Prostate gland (tissue), 2 donors: ENCODE data around the gene C1orf198. TPM values are rescaled to one million over a fixed set of nuclear protein-coding genes. Genes with fewer than 3 reads are reported as not detected.

Experiments
- DNase-seq: peaks from one replicate; pipeline ENCODE4 v3.0.0-alpha.2; 2019; ENCODE audit warnings: low spot score
- H3K27ac ChIP-seq, 2 donors: fragments of 200-600 bp; sonication (generic); 2 replicates each; pipeline ENCODE4 v1.5.1; 2017 to 2019
- H3K27me3 ChIP-seq: fragments of 200-600 bp; sonication (generic); replicated peaks from 2 replicates; pipeline ENCODE4 v1.5.1; 2019; ENCODE audit not compliant: insufficient read depth
- H3K36me3 ChIP-seq, 2 donors: fragments of 200-600 bp; sonication (generic); 1 replicate in 1 of 2; 2 replicates in 1 of 2; pipeline versions ENCODE4 v1.5.1 to v1.8.1; 2017 to 2019
- H3K4me1 ChIP-seq: fragments of 200-600 bp; sonication (generic); replicated peaks from 2 replicates; pipeline ENCODE4 v1.5.1; 2019
- H3K4me3 ChIP-seq, 2 donors: fragments of 200-600 bp; sonication (generic); 2 replicates each; pipeline ENCODE4 v1.5.1; 2017 to 2019
- H3K9me3 ChIP-seq: fragments of 200-600 bp; sonication (generic); 2 replicates; pipeline ENCODE4 v1.5.1; 2017
- CTCF ChIP-seq, 4 experiments: fragments of 200-600 bp in 2 of 4; fragments of 450-650 bp in 2 of 4; sonication (generic) in 2 of 4; IDR thresholded peaks; 1 replicate in 3 of 4; 2 replicates in 1 of 4; pipeline ENCODE4 v1.5.1; 2016 to 2019; ENCODE audit warnings: antibody characterized with exemption in 4 of 4, mild to moderate bottlenecking in 2 of 4, moderate library complexity in 2 of 4
- POLR2A ChIP-seq: fragments of 450-650 bp; IDR thresholded peaks from one replicate; pipeline ENCODE4 v1.6.1; 2016; ENCODE audit warnings: antibody characterized with exemption, mild to moderate bottlenecking
- POLR2AphosphoS5 ChIP-seq: sonication (generic); formaldehyde crosslinking; IDR thresholded peaks from one replicate; pipeline ENCODE4 v1.6.1; 2017; ENCODE audit warnings: antibody characterized with exemption
- WGBS: methylation state at CpG from one replicate; pipeline ENCODE4 v1.1.5; 2018; 5-methylcytosine and 5-hydroxymethylcytosine counted together
- intact Hi-C: fragments of 100-400 bp; cut with DNase I; formaldehyde crosslinking; loops from one replicate; pipeline ENCODE4 v1.14.2; 2022
- total RNA-seq, 2 donors: library from RNA; depleted of rRNA; stranded (reverse); fragments of >200 nt; gene quantifications; one replicate each; pipeline ENCODE4 v1.1.0, GENCODE V29; 2016

The C1orf198 gene
- total RNA-seq, 2 donors from 2014 or later = 41.9 to 44.8 TPM

GRCh38 chr1:230797942-230798365 is 70.4 kb downstream of the C1orf198 start:
- no peaks in the 10 kb centered on the region for H3K36me3 ChIP-seq
- H3K27me3 ChIP-seq = no peaks in the 10 kb centered on the region
- H3K4me3 ChIP-seq = no peak overlapping the region
- no peak overlapping the region for H3K27ac ChIP-seq
- TF ChIP-seq POLR2A (no peak), POLR2AphosphoS5 (peak; percentile 28), CTCF (IDR thresholded peaks at IDR 0.05) (peak; percentile 45 to 83 (median 74))
- H3K4me1 ChIP-seq = no peaks in the 10 kb centered on the region
- intact Hi-C loops = loop anchor here (5.0 kb wide), 2 partner anchors 119 to 414 kb away; no protein-coding TSS in a partner anchor
- no peaks in the 10 kb centered on the region for H3K9me3 ChIP-seq
- 27% methylated on average over 7 of the region's 7 CpGs for WGBS
- DNase-seq = peak; percentile 54

GRCh38 chr1:230797376-230797920 is 70.9 kb downstream of the C1orf198 start:
- DNase-seq = no peak
- 74% methylated on average over 13 of the region's 13 CpGs for WGBS
- Histone ChIP-seq H3K4me3 (no peak overlapping the region), H3K36me3 (no peaks in the 10 kb centered on the region), H3K4me1 (no peaks in the 10 kb centered on the region), H3K9me3 (no peaks in the 10 kb centered on the region), H3K27me3 (no peaks in the 10 kb centered on the region), H3K27ac (no peak overlapping the region)
- TF ChIP-seq POLR2AphosphoS5 = no peak
- TF ChIP-seq POLR2A = no peak
- TF ChIP-seq CTCF (IDR thresholded peaks at IDR 0.05) = no peak
- intact Hi-C loops = loop anchor here (5.0 kb wide), 2 partner anchors 120 to 415 kb away; no protein-coding TSS in a partner anchor

GRCh38 chr1:230796626-230797025 is 71.7 kb downstream of the C1orf198 start:
- DNase-seq = no peak
- 73% methylated on average over 2 of the region's 2 CpGs for WGBS
- Histone ChIP-seq H3K36me3 (no peaks in the 10 kb centered on the region), H3K27ac (no peak overlapping the region), H3K4me1 (no peaks in the 10 kb centered on the region), H3K9me3 (no peaks in the 10 kb centered on the region), H3K4me3 (no peak overlapping the region), H3K27me3 (no peaks in the 10 kb centered on the region)
- TF ChIP-seq POLR2AphosphoS5 (no peak), CTCF (IDR thresholded peaks at IDR 0.05) (no peak), POLR2A (no peak)
- intact Hi-C loops = loop anchor here (5.0 kb wide), 2 partner anchors 121 to 416 kb away; no protein-coding TSS in a partner anchor

- no peak overlapping the region for H3K4me3 ChIP-seq
- H3K27ac ChIP-seq = no peak overlapping the region
- no peaks in the 10 kb centered on the region for H3K4me1 ChIP-seq
- 82% methylated on average over 19 of the region's 19 CpGs for WGBS
- intact Hi-C loops = loop anchor here (5.0 kb wide), 2 partner anchors 122 to 417 kb away; no protein-coding TSS in a partner anchor
- no peaks in the 10 kb centered on the region for H3K27me3 ChIP-seq
- no peak for DNase-seq
- TF ChIP-seq CTCF (IDR thresholded peaks at IDR 0.05) = no peak
- TF ChIP-seq POLR2AphosphoS5 = no peak
- TF ChIP-seq POLR2A = no peak
- H3K9me3 ChIP-seq = no peaks in the 10 kb centered on the region
- no peaks in the 10 kb centered on the region for H3K36me3 ChIP-seq
These were observed 73.3 kb downstream of the C1orf198 start for GRCh38 chr1:230794871-230795605.
